Measurements from ENCODE around the gene CORO7. TPM values are rescaled to one million over a fixed set of nuclear protein-coding genes. Genes with fewer than 3 reads are reported as not detected.
A peak's percentile ranks its signal among the peaks of the same experiment; 100 is the strongest.

The CORO7 gene
- total and polyA plus RNA-seq, 9 of the 15 experiments (the other 6 are each of a cell fraction or from before 2014, with no cell fraction given) = 0.45 to 77.2 (median 18.7) TPM

- TF ChIP-seq ELK1 (CRISPR knock-in tag; IDR thresholded peaks at IDR 0.05) (no peak), KDM1A (IDR thresholded peaks at IDR 0.05) (no peak), ZNF197 (CRISPR knock-in tag; IDR thresholded peaks at IDR 0.05; ENCODE audit: low read depth) (no peak), CLOCK (CRISPR knock-in tag; IDR thresholded peaks at IDR 0.05; ENCODE audit: borderline replicate concordance) (no peak), ESRRA (IDR thresholded peaks at IDR 0.05; ENCODE audit: borderline replicate concordance, low read depth) (peak; percentile 29; the same call in 1 of the 2 replicates), KLF6 (CRISPR knock-in tag; IDR thresholded peaks at IDR 0.05; ENCODE audit: borderline replicate concordance) (no peak), EP300 (IDR thresholded peaks at IDR 0.05; ENCODE audit: low read length) (peak; percentile 29; the same call in 1 of the 2 replicates), ELF2 (CRISPR knock-in tag; IDR thresholded peaks at IDR 0.05) (no peak), POU5F1 (IDR thresholded peaks at IDR 0.05; ENCODE audit: borderline replicate concordance, low read depth, low read length, partially characterized antibody) (no peak), ZNF79 (CRISPR knock-in tag; IDR thresholded peaks at IDR 0.05; ENCODE audit: low read depth) (no peak), NFYB (IDR thresholded peaks at IDR 0.05; ENCODE audit: extremely low read depth, insufficient read length) (no peak)
- TF ChIP-seq, protein P1, sequence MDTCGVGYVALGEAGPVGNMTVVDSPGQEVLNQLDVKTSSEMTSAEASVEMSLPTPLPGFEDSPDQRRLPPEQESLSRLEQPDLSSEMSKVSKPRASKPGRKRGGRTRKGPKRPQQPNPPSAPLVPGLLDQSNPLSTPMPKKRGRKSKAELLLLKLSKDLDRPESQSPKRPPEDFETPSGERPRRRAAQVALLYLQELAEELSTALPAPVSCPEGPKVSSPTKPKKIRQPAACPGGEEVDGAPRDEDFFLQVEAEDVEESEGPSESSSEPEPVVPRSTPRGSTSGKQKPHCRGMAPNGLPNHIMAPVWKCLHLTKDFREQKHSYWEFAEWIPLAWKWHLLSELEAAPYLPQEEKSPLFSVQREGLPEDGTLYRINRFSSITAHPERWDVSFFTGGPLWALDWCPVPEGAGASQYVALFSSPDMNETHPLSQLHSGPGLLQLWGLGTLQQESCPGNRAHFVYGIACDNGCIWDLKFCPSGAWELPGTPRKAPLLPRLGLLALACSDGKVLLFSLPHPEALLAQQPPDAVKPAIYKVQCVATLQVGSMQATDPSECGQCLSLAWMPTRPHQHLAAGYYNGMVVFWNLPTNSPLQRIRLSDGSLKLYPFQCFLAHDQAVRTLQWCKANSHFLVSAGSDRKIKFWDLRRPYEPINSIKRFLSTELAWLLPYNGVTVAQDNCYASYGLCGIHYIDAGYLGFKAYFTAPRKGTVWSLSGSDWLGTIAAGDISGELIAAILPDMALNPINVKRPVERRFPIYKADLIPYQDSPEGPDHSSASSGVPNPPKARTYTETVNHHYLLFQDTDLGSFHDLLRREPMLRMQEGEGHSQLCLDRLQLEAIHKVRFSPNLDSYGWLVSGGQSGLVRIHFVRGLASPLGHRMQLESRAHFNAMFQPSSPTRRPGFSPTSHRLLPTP (IDR thresholded peaks at IDR 0.05; ENCODE audit: borderline replicate concordance, extremely low read depth, insufficient read length) = no peak
- TF ChIP-seq, protein P2, sequence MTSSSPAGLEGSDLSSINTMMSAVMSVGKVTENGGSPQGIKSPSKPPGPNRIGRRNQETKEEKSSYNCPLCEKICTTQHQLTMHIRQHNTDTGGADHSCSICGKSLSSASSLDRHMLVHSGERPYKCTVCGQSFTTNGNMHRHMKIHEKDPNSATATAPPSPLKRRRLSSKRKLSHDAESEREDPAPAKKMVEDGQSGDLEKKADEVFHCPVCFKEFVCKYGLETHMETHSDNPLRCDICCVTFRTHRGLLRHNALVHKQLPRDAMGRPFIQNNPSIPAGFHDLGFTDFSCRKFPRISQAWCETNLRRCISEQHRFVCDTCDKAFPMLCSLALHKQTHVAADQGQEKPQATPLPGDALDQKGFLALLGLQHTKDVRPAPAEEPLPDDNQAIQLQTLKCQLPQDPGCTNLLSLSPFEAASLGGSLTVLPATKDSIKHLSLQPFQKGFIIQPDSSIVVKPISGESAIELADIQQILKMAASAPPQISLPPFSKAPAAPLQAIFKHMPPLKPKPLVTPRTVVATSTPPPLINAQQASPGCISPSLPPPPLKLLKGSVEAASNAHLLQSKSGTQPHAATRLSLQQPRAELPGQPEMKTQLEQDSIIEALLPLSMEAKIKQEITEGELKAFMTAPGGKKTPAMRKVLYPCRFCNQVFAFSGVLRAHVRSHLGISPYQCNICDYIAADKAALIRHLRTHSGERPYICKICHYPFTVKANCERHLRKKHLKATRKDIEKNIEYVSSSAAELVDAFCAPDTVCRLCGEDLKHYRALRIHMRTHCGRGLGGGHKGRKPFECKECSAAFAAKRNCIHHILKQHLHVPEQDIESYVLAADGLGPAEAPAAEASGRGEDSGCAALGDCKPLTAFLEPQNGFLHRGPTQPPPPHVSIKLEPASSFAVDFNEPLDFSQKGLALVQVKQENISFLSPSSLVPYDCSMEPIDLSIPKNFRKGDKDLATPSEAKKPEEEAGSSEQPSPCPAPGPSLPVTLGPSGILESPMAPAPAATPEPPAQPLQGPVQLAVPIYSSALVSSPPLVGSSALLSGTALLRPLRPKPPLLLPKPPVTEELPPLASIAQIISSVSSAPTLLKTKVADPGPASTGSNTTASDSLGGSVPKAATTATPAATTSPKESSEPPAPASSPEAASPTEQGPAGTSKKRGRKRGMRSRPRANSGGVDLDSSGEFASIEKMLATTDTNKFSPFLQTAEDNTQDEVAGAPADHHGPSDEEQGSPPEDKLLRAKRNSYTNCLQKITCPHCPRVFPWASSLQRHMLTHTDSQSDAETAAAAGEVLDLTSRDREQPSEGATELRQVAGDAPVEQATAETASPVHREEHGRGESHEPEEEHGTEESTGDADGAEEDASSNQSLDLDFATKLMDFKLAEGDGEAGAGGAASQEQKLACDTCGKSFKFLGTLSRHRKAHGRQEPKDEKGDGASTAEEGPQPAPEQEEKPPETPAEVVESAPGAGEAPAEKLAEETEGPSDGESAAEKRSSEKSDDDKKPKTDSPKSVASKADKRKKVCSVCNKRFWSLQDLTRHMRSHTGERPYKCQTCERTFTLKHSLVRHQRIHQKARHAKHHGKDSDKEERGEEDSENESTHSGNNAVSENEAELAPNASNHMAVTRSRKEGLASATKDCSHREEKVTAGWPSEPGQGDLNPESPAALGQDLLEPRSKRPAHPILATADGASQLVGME (CRISPR knock-in tag; IDR thresholded peaks at IDR 0.05) = no peak
Measured at GRCh38 chr16:4433914-4434787, 17.8 kb upstream of the CORO7 start (continued).

Data from K562 (cell line).